Neural cell (in vitro differentiated cells): ENCODE results near the gene SERAC1. TPM values are rescaled to one million over a fixed set of nuclear protein-coding genes. Genes with fewer than 3 reads are reported as not detected.

Source experiments
- H2AFZ ChIP-seq: fragments of 200-600, 300-800 bp; sonication (generic), shearing (Covaris generic); 2 replicates; pipeline ENCODE4 v1.6.0; 2014; ENCODE audit warnings: low read depth, mild to moderate bottlenecking, antibody characterized with exemption, low read length, moderate library complexity
- H3F3A ChIP-seq: fragments of 200-600 bp; shearing (Covaris generic); 2 replicates; pipeline ENCODE4 v1.6.1; 2016; ENCODE audit warnings: mild to moderate bottlenecking, moderate library complexity, mixed read lengths, antibody characterized with exemption, low read length; ENCODE audit not compliant: insufficient read depth, poor library complexity, severe bottlenecking
- H3K27ac ChIP-seq: fragments of 200-600, 300-800 bp; sonication (generic), shearing (Covaris generic); 2 replicates; pipeline ENCODE4 v1.5.1; 2014; ENCODE audit warnings: mild to moderate bottlenecking, low read length, moderate library complexity
- H3K27me3 ChIP-seq: fragments of 300-800, 200-600 bp; sonication (generic), shearing (Covaris generic); 2 replicates; pipeline ENCODE4 v1.6.0; 2014; ENCODE audit warnings: mild to moderate bottlenecking, low read depth, low read length, moderate library complexity; ENCODE audit not compliant: insufficient read depth
- H3K36me3 ChIP-seq: fragments of 300-800, 200-600 bp; sonication (generic), shearing (Covaris generic); 2 replicates; pipeline ENCODE4 v1.5.1; 2014; ENCODE audit warnings: mild to moderate bottlenecking, antibody characterized with exemption, low read length, moderate library complexity; ENCODE audit not compliant: insufficient read depth
- H3K4me2 ChIP-seq: fragments of 300-800, 200-600 bp; sonication (generic), shearing (Covaris generic); 2 replicates; pipeline ENCODE4 v1.6.0; 2014; ENCODE audit warnings: mild to moderate bottlenecking, low read length
- H3K4me3 ChIP-seq: fragments of 300-800, 200-600 bp; sonication (generic), shearing (Covaris generic); 2 replicates; pipeline ENCODE4 v1.5.1; 2014; ENCODE audit warnings: mild to moderate bottlenecking, low read length, moderate library complexity
- H3K79me2 ChIP-seq: fragments of 200-600 bp; shearing (Covaris generic); replicated peaks from 2 replicates; pipeline ENCODE4 v1.6.0; 2014; ENCODE audit warnings: mild to moderate bottlenecking, low read length, moderate library complexity; ENCODE audit not compliant: insufficient read depth
- H3K9ac ChIP-seq: fragments of 300-800, 200-600 bp; sonication (generic), shearing (Covaris generic); 2 replicates; pipeline ENCODE4 v1.6.1; 2016; ENCODE audit warnings: mild to moderate bottlenecking, low read length, mixed read lengths
- H3K9me2 ChIP-seq: fragments of 200-600 bp; shearing (Covaris generic); 2 replicates; pipeline ENCODE4 v1.6.1; 2016; ENCODE audit warnings: mild to moderate bottlenecking, low read length, mixed read lengths; ENCODE audit not compliant: insufficient read depth
- H3K9me3 ChIP-seq: fragments of 200-600, 300-800 bp; sonication (generic), shearing (Covaris generic); 2 replicates; pipeline ENCODE4 v1.6.1; 2016; ENCODE audit warnings: mild to moderate bottlenecking, mixed run types, low read length, moderate library complexity, mixed read lengths
- H4K20me1 ChIP-seq: fragments of 200-600 bp; shearing (Covaris generic); 2 replicates; pipeline ENCODE4 v1.6.1; 2016; ENCODE audit warnings: mild to moderate bottlenecking, mixed run types; ENCODE audit not compliant: insufficient read depth
- CTCF ChIP-seq: fragments of 450-650 bp; IDR thresholded peaks from 2 replicates; pipeline ENCODE4 v1.5.1; 2014; ENCODE audit warnings: antibody characterized with exemption, mild to moderate bottlenecking, moderate library complexity; ENCODE audit not compliant: poor library complexity, severe bottlenecking
- EP300 ChIP-seq: fragments of 450-650 bp; conservative IDR thresholded peaks from 2 replicates; pipeline ENCODE4 v1.6.1; 2014; ENCODE audit warnings: antibody characterized with exemption, mild to moderate bottlenecking, moderate library complexity; ENCODE audit not compliant: poor library complexity, severe bottlenecking
- EZH2 ChIP-seq: fragments of 200-600, 300-800 bp; shearing (Covaris generic), sonication (generic); IDR thresholded peaks from 2 replicates; pipeline ENCODE4 v1.6.1; 2014; ENCODE audit warnings: antibody characterized with exemption, low read length, borderline replicate concordance, mild to moderate bottlenecking; ENCODE audit not compliant: insufficient read depth, poor library complexity, severe bottlenecking
- MXI1 ChIP-seq: fragments of 450-650 bp; conservative IDR thresholded peaks from 2 replicates; pipeline ENCODE4 v1.6.1; 2014; ENCODE audit warnings: antibody characterized with exemption, mild to moderate bottlenecking; ENCODE audit not compliant: poor library complexity, severe bottlenecking
- POLR2AphosphoS5 ChIP-seq: IDR thresholded peaks from 2 replicates; pipeline ENCODE4 v1.6.1; 2012
- RAD21 ChIP-seq: fragments of 450-650 bp; conservative IDR thresholded peaks from 2 replicates; pipeline ENCODE4 v1.6.1; 2014; ENCODE audit warnings: antibody characterized with exemption, mild to moderate bottlenecking, moderate library complexity
- REST ChIP-seq: IDR thresholded peaks from 2 replicates; pipeline ENCODE4 v1.6.1; 2012; ENCODE audit warnings: borderline replicate concordance
- SMC3 ChIP-seq: fragments of 450-650 bp; conservative IDR thresholded peaks from 2 replicates; pipeline ENCODE4 v1.6.1; 2014; ENCODE audit warnings: antibody characterized with exemption, mild to moderate bottlenecking, moderate library complexity; ENCODE audit not compliant: poor library complexity
- TAF1 ChIP-seq: IDR thresholded peaks from 2 replicates; pipeline ENCODE4 v1.6.1; 2012; ENCODE audit warnings: low read depth
- polyA plus RNA-seq: library from polyadenylated mRNA; depleted of rRNA; stranded (reverse); fragments of >200 nt; gene quantifications from 2 replicates; pipeline ENCODE4 v1.2.3, GENCODE V29; 2014

Gene SERAC1
- polyA plus RNA-seq, 1 donor from 2014 or later, result 22.2 TPM

GRCh38 chr6:158158748-158159147 is 9.3 kb downstream of the SERAC1 start:
- no peak overlapping the region for H3K4me3 ChIP-seq
- peaks cover 4% of the 10 kb centered on the region for H3K36me3 ChIP-seq
- H3K27ac ChIP-seq, result no peak overlapping the region

GRCh38 chr6:158158123-158158522 is 9.9 kb downstream of the SERAC1 start:
- H2AFZ ChIP-seq, result no peak overlapping the region
- H3K9me3 ChIP-seq, result no peaks in the 10 kb centered on the region
- no peak overlapping the region for H3K27ac ChIP-seq
- TF ChIP-seq RAD21 (no peak), SMC3 (no peak), TAF1 (no peak), EZH2 (no peak), EP300 (no peak), CTCF (no peak)
- H3K4me2 ChIP-seq, result no peak overlapping the region
- H3K79me2 ChIP-seq, result peaks cover 6% of the 10 kb centered on the region
- H4K20me1 ChIP-seq, result no peaks in the 10 kb centered on the region
- H3K27me3 ChIP-seq, result no peaks in the 10 kb centered on the region
- H3K4me3 ChIP-seq, result no peak overlapping the region
- H3K9me2 ChIP-seq, result no peaks in the 10 kb centered on the region
- H3K9ac ChIP-seq, result no peak overlapping the region
- peaks cover 4% of the 10 kb centered on the region for H3K36me3 ChIP-seq
- no peaks in the 10 kb centered on the region for H3F3A ChIP-seq

More at GRCh38 chr6:158158748-158159147, 9.3 kb downstream of the SERAC1 start:
- TF ChIP-seq POLR2AphosphoS5 (no peak), REST (no peak), MXI1 (no peak), TAF1 (no peak), EZH2 (no peak), EP300 (no peak), SMC3 (no peak), RAD21 (no peak), CTCF (no peak)
- Histone ChIP-seq H3K9me3 (no peaks in the 10 kb centered on the region), H3F3A (no peaks in the 10 kb centered on the region), H3K79me2 (peaks cover 6% of the 10 kb centered on the region), H3K9me2 (no peaks in the 10 kb centered on the region), H4K20me1 (no peaks in the 10 kb centered on the region), H3K27me3 (no peaks in the 10 kb centered on the region), H3K9ac (no peak overlapping the region), H2AFZ (no peak overlapping the region), H3K4me2 (no peak overlapping the region)
